HFFc6 (cell line): ENCODE data around the gene USP10. TPM values are rescaled to one million over a fixed set of nuclear protein-coding genes. Genes with fewer than 3 reads are reported as not detected.

Source experiments
- DNase-seq: peaks from one replicate; pipeline ENCODE4 v3.0.0-alpha.2; 2018
- H3K27ac Mint-ChIP-seq: 2 replicates; pipeline ENCODE4 v1.8.0; 2020; ENCODE audit warnings: mild to moderate bottlenecking, mixed read lengths
- H3K27me3 Mint-ChIP-seq: 2 replicates; pipeline ENCODE4 v1.8.0; 2021; ENCODE audit warnings: mild to moderate bottlenecking, moderate library complexity, mixed read lengths; ENCODE audit not compliant: insufficient read depth
- H3K36me3 Mint-ChIP-seq: 2 replicates; pipeline ENCODE4 v1.8.0; 2021; ENCODE audit warnings: low read depth, mixed read lengths
- H3K4me1 Mint-ChIP-seq: 2 replicates; pipeline ENCODE4 v1.8.0; 2020; ENCODE audit warnings: low read depth, mixed read lengths
- H3K4me3 Mint-ChIP-seq: 2 replicates; pipeline ENCODE4 v1.8.0; 2020; ENCODE audit warnings: mild to moderate bottlenecking, moderate library complexity, mixed read lengths
- H3K9me3 Mint-ChIP-seq: 2 replicates; pipeline ENCODE4 v1.8.0; 2020; ENCODE audit warnings: mild to moderate bottlenecking, mixed read lengths
- CTCF ChIP-seq: fragments of 200-600 bp; sonication (generic); IDR thresholded peaks from 2 replicates; pipeline ENCODE4 v1.5.0; 2021; ENCODE audit warnings: antibody characterized with exemption, mild to moderate bottlenecking
- total RNA-seq, 6 experiments: library from RNA; stranded (reverse); fragmentation: NEBNext Ultra II Directional; extraction: Animal tissue kit (Norgen Biotek cat#: 25700); gene quantifications; 2 replicates in 1 of 6; 3 replicates in 5 of 6; pipeline ENCODE4 v1.2.3, GENCODE V29; 2021

USP10 gene
- total RNA-seq, 6 experiments from 2014 or later, result 83.2 to 106 (median 92.3) TPM

- Mint-ChIP-seq H3K4me3 (no peak overlapping the region), H3K9me3 (no peaks in the 10 kb centered on the region), H3K27ac (peak overlapping the region; percentile 31), H3K27me3 (peaks cover 2% of the 10 kb centered on the region; the same call in 1 of the 2 replicates), H3K36me3 (peaks cover 38% of the 10 kb centered on the region), H3K4me1 (peaks cover 16% of the 10 kb centered on the region)
- no peak for TF ChIP-seq CTCF
- no peak for DNase-seq
Observed at GRCh38 chr16:84773312-84773711, 73.5 kb downstream of the USP10 start.

- DNase-seq, result peak; percentile 78
- Mint-ChIP-seq H3K9me3 (no peaks in the 10 kb centered on the region), H3K36me3 (peaks cover 41% of the 10 kb centered on the region), H3K4me3 (no peak overlapping the region), H3K27ac (peak overlapping the region; percentile 65), H3K4me1 (peaks cover 16% of the 10 kb centered on the region), H3K27me3 (peaks cover 2% of the 10 kb centered on the region; the same call in 1 of the 2 replicates)
- TF ChIP-seq CTCF, result no peak
Observed at GRCh38 chr16:84774810-84775209, 75.0 kb downstream of the USP10 start.

- H3K36me3 Mint-ChIP-seq, result peaks cover 46% of the 10 kb centered on the region
- peaks cover 16% of the 10 kb centered on the region for H3K4me1 Mint-ChIP-seq
- H3K27me3 Mint-ChIP-seq, result peaks cover 2% of the 10 kb centered on the region; the same call in 1 of the 2 replicates
- no peak for TF ChIP-seq CTCF
- H3K4me3 Mint-ChIP-seq, result no peak overlapping the region
- no peaks in the 10 kb centered on the region for H3K9me3 Mint-ChIP-seq
- H3K27ac Mint-ChIP-seq, result peak overlapping the region; percentile 65
- DNase-seq, result no peak
Observed at GRCh38 chr16:84775262-84775810, 75.5 kb downstream of the USP10 start.

GRCh38 chr16:84777435-84777834 lies 77.6 kb downstream of the USP10 start:
- H3K36me3 Mint-ChIP-seq, result peaks cover 59% of the 10 kb centered on the region
- H3K9me3 Mint-ChIP-seq, result no peaks in the 10 kb centered on the region
- no peak overlapping the region for H3K4me3 Mint-ChIP-seq
- DNase-seq, result no peak
- H3K4me1 Mint-ChIP-seq, result peaks cover 16% of the 10 kb centered on the region
- no peak overlapping the region for H3K27ac Mint-ChIP-seq
- peaks cover 2% of the 10 kb centered on the region; the same call in 1 of the 2 replicates for H3K27me3 Mint-ChIP-seq
- TF ChIP-seq CTCF, result no peak

- Mint-ChIP-seq H3K36me3 (peaks cover 56% of the 10 kb centered on the region), H3K9me3 (no peaks in the 10 kb centered on the region), H3K4me3 (no peak overlapping the region), H3K27ac (no peak overlapping the region), H3K4me1 (peaks cover 16% of the 10 kb centered on the region), H3K27me3 (peaks cover 2% of the 10 kb centered on the region; the same call in 1 of the 2 replicates)
- DNase-seq, result no peak
- TF ChIP-seq CTCF, result no peak
Observed at GRCh38 chr16:84778720-84779119, 78.9 kb downstream of the USP10 start.
